Trophoblast cell (in vitro differentiated cells and primary cell): ENCODE data around the gene MVB12A.
A peak's percentile ranks its signal among the peaks of the same experiment; 100 is the strongest.

ENCODE experiments used
- DNase-seq, 2 donors: peaks; one replicate each; pipeline ENCODE4 v3.0.0-alpha.2; 2016
- H2AFZ ChIP-seq: 2 replicates; pipeline ENCODE4 v1.6.1; 2013; ENCODE audit warnings: low read length, moderate library complexity, mild to moderate bottlenecking; ENCODE audit not compliant: insufficient read depth, poor library complexity
- H2AK5ac ChIP-seq: 2 replicates; pipeline ENCODE4 v1.6.1; 2013; ENCODE audit warnings: mild to moderate bottlenecking, low read length
- H2BK120ac ChIP-seq: 2 replicates; pipeline ENCODE4 v1.6.1; 2013; ENCODE audit warnings: low read length, mild to moderate bottlenecking, moderate library complexity; ENCODE audit not compliant: insufficient read depth, poor library complexity
- H2BK12ac ChIP-seq: 2 replicates; pipeline ENCODE4 v1.6.1; 2013; ENCODE audit warnings: mild to moderate bottlenecking, low read length, moderate library complexity
- H2BK5ac ChIP-seq: 2 replicates; pipeline ENCODE4 v1.6.1; 2013; ENCODE audit warnings: low read length, low read depth, moderate library complexity, mild to moderate bottlenecking; ENCODE audit not compliant: poor library complexity
- H3K14ac ChIP-seq: 2 replicates; pipeline ENCODE4 v1.6.1; 2013; ENCODE audit warnings: mild to moderate bottlenecking, low read length
- H3K18ac ChIP-seq: 2 replicates; pipeline ENCODE4 v1.6.1; 2013; ENCODE audit warnings: mild to moderate bottlenecking, low read length
- H3K23ac ChIP-seq: 2 replicates; pipeline ENCODE4 v1.6.1; 2013; ENCODE audit warnings: low read length
- H3K27ac ChIP-seq: 2 replicates; pipeline ENCODE4 v1.5.1; 2013; ENCODE audit warnings: low read depth, mild to moderate bottlenecking, inconsistent platforms, low read length, moderate library complexity
- H3K27me3 ChIP-seq: 2 replicates; pipeline ENCODE4 v1.6.1; 2013; ENCODE audit warnings: inconsistent platforms, mild to moderate bottlenecking, low read length, moderate library complexity; ENCODE audit not compliant: insufficient read depth
- H3K36me3 ChIP-seq, 2 experiments: 1 replicate in 1 of 2; 2 replicates in 1 of 2; pipeline ENCODE4 v1.6.1; 2013; ENCODE audit warnings: low read length in 2 of 2, mild to moderate bottlenecking in 2 of 2, moderate library complexity in 1 of 2; ENCODE audit not compliant: insufficient read depth in 2 of 2, control insufficient read depth in 1 of 2
- H3K4ac ChIP-seq: 2 replicates; pipeline ENCODE4 v1.6.1; 2013; ENCODE audit warnings: low read depth, mild to moderate bottlenecking, low read length, moderate library complexity
- H3K4me1 ChIP-seq, 2 experiments: 1 replicate in 1 of 2; 2 replicates in 1 of 2; pipeline ENCODE4 v1.6.1; 2013; ENCODE audit warnings: low read length in 2 of 2, mild to moderate bottlenecking in 2 of 2, moderate library complexity in 1 of 2; ENCODE audit not compliant: insufficient read depth in 2 of 2, control insufficient read depth in 1 of 2
- H3K4me2 ChIP-seq: 2 replicates; pipeline ENCODE4 v1.6.1; 2013; ENCODE audit warnings: inconsistent platforms, mild to moderate bottlenecking, low read length, moderate library complexity
- H3K4me3 ChIP-seq: 2 replicates; pipeline ENCODE4 v1.5.1; 2013; ENCODE audit warnings: mild to moderate bottlenecking, low read depth, low read length, inconsistent platforms
- H3K79me1 ChIP-seq: one replicate; pipeline ENCODE4 v1.6.1; 2013; ENCODE audit warnings: low read length
- H3K79me2 ChIP-seq: 2 replicates; pipeline ENCODE4 v1.6.1; 2013; ENCODE audit warnings: low read length, mild to moderate bottlenecking; ENCODE audit not compliant: control insufficient read depth, insufficient read depth, poor library complexity
- H3K9ac ChIP-seq: 2 replicates; pipeline ENCODE4 v1.6.1; 2013; ENCODE audit warnings: mild to moderate bottlenecking, low read length
- H3K9me3 ChIP-seq: 2 replicates; pipeline ENCODE4 v1.6.1; 2013; ENCODE audit warnings: low read depth, mild to moderate bottlenecking, control low read depth, inconsistent platforms, low read length; ENCODE audit not compliant: insufficient read depth
- H4K12ac ChIP-seq: 2 replicates; pipeline ENCODE4 v1.6.1; 2013; ENCODE audit warnings: low read depth, mild to moderate bottlenecking, low read length, moderate library complexity
- H4K8ac ChIP-seq: 2 replicates; pipeline ENCODE4 v1.6.1; 2013; ENCODE audit warnings: low read depth, mild to moderate bottlenecking, low read length, moderate library complexity
- H4K91ac ChIP-seq: one replicate; pipeline ENCODE4 v1.6.1; 2013; ENCODE audit warnings: low read depth, mild to moderate bottlenecking, low read length, moderate library complexity
- WGBS: extraction: QIAGEN DNeasy Blood & Tissue Kit; methylation state at CpG from one replicate; pipeline ENCODE4 v1.1.7; 2013; ENCODE audit warnings: missing lambda C conversion rate; ENCODE audit not compliant: insufficient read length, insufficient coverage; ENCODE audit errors: extremely low coverage; 5-methylcytosine and 5-hydroxymethylcytosine counted together

The MVB12A gene

GRCh38 chr19:17390665-17391370 lies 29.0 kb upstream of the MVB12A start:
- Histone ChIP-seq H3K4me3 (peak overlapping the region; percentile 38), H3K36me3 (no peaks in the 10 kb centered on the region), H3K4me1 (peaks cover 6 to 10% of the 10 kb centered on the region in 2 experiments), H3K79me1 (no peaks in the 10 kb centered on the region), H2BK12ac (no peak overlapping the region), H3K27ac (no peak overlapping the region), H3K9ac (no peak overlapping the region), H2AFZ (peak overlapping the region; percentile 53), H4K91ac (no peak overlapping the region), H3K9me3 (no peaks in the 10 kb centered on the region), H3K27me3 (peaks cover 6% of the 10 kb centered on the region), H3K23ac (no peak overlapping the region), H2BK120ac (no peak overlapping the region), H3K4me2 (peak overlapping the region; percentile 90), H4K8ac (peak overlapping the region; percentile 80), H3K4ac (no peak overlapping the region), H3K18ac (no peak overlapping the region), H3K79me2 (no peaks in the 10 kb centered on the region), H2BK5ac (no peak overlapping the region), H3K14ac (no peak overlapping the region), H2AK5ac (no peak overlapping the region), H4K12ac (no peak overlapping the region)
- no CpG with 5 or more reads among the region's 50 CpGs for WGBS
- DNase-seq: peak; percentile 90 to 91

DNA sequence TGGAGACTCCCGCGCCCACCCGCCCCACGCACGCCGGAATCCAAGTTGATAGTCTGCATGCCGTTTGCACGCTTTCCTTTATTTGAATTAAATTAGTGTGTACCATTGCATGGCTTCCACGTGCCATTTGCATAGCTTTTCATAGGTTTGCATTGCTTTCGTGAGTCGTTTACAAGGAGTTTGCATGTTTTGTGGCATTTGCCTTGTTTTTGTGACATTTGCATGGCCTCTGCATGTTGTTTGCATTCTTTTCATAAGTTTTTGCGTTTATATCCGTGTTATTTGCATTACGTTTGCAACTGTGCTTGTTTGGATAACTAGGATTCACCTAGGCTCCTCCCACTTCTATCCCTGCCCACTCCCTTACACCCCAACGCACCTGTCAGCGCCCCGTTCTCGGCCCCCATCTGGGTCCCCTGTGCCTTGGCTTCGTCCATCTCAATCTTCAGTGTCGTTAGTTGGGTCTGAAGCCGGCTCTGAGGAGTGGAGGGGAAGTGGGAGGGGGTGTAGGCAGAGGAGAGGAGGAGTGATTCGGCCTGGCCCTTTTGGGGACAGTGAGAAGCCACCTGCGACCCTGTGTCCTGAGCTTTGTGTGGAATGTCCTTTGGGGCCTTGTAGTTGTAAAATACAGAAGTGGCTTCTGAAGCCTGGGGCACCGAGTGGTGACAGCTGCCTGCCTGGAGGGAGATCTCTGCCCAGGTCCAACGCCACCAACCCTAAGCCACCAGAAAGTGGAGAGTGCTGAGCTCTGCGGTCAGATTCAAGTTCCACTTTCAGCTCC lies 28.3 kb upstream of the MVB12A start:
- H3K9ac ChIP-seq: no peak overlapping the region
- no peak overlapping the region for H2BK5ac ChIP-seq
- peak overlapping the region; percentile 92 for H2AFZ ChIP-seq
- peak overlapping the region; percentile 90 for H3K4me2 ChIP-seq
- H3K23ac ChIP-seq: no peak overlapping the region
- no peak overlapping the region for H3K18ac ChIP-seq
- no peak overlapping the region for H2AK5ac ChIP-seq
- H3K9me3 ChIP-seq: no peaks in the 10 kb centered on the region
- no peak overlapping the region for H4K91ac ChIP-seq
- no CpG with 5 or more reads among the region's 26 CpGs for WGBS
- H3K4me3 ChIP-seq: no peak overlapping the region
- no peaks in the 10 kb centered on the region for H3K79me2 ChIP-seq
- H2BK12ac ChIP-seq: no peak overlapping the region
- H3K36me3 ChIP-seq: no peaks in the 10 kb centered on the region
- H3K27ac ChIP-seq: no peak overlapping the region
- peak overlapping the region; percentile 77 for H4K8ac ChIP-seq
- H3K79me1 ChIP-seq: no peaks in the 10 kb centered on the region
- H4K12ac ChIP-seq: no peak overlapping the region
- peaks cover 6% of the 10 kb centered on the region for H3K27me3 ChIP-seq
- DNase-seq: no peak
- H3K4me1 ChIP-seq: peaks cover 6 to 10% of the 10 kb centered on the region in 2 experiments
- no peak overlapping the region for H3K14ac ChIP-seq
- no peak overlapping the region for H3K4ac ChIP-seq
- no peak overlapping the region for H2BK120ac ChIP-seq

DNA sequence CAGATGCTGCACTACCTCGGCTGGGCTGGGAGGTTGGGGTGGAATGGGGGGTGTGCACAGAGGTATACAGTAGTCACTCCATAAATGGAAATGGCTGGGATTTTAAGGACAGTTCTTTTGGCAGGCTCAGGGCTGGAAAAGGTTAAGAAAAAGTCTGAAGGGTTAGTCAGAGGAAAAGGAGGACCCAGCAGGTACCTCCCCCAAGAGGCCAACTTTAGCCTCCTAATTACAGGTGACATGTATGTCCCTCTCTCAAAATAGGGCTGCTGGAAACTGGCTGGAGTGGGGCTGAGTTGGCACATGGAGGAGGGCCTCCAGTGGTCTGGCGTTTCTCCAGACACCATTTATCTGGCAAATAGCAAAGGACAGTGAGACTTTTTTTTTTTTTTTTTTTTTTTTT lies 26.8 kb upstream of the MVB12A start:
- WGBS: no CpG with 5 or more reads among the region's 2 CpGs
- no peak overlapping the region for H2BK5ac ChIP-seq
- no peak overlapping the region for H2BK12ac ChIP-seq

GRCh38 chr19:17393914-17394313 lies 25.9 kb upstream of the MVB12A start, which contains the start of gene CCDC194:
TSS of gene CCDC194 (minus strand) at chr19:17394196. CDS start at chr19:17394158, 38 bp downstream.
- Histone ChIP-seq H3K9me3 (no peaks in the 10 kb centered on the region), H2AK5ac (no peak within 1 kb of the TSS), H2BK12ac (no peak within 1 kb of the TSS), H3K27ac (no peak within 1 kb of the TSS), H3K4ac (no peak within 1 kb of the TSS), H3K4me3 (no peak within 1 kb of the TSS), H2BK5ac (no peak within 1 kb of the TSS), H3K4me1 (peaks cover 6 to 10% of the 10 kb centered on the region in 2 experiments), H3K9ac (no peak within 1 kb of the TSS), H3K18ac (no peak within 1 kb of the TSS), H4K8ac (peak within 1 kb of the TSS; percentile 11), H3K23ac (no peak within 1 kb of the TSS), H3K14ac (no peak within 1 kb of the TSS), H2AFZ (no peak within 1 kb of the TSS), H3K27me3 (peaks cover 6% of the 10 kb centered on the region), H3K36me3 (no peaks in the 10 kb centered on the region), H3K4me2 (no peak within 1 kb of the TSS), H3K79me1 (no peaks in the 10 kb centered on the region), H4K91ac (no peak within 1 kb of the TSS), H2BK120ac (no peak within 1 kb of the TSS), H4K12ac (no peak within 1 kb of the TSS), H3K79me2 (no peaks in the 10 kb centered on the region)
- no CpG with 5 or more reads among the region's 41 CpGs for WGBS
- no peak for DNase-seq

More for the DNA sequence above, 26.8 kb upstream of the MVB12A start:
- no peaks in the 10 kb centered on the region for H3K9me3 ChIP-seq
- H2AFZ ChIP-seq: no peak overlapping the region
- DNase-seq: no peak
- no peak overlapping the region for H4K91ac ChIP-seq
- H3K4ac ChIP-seq: no peak overlapping the region
- no peak overlapping the region for H3K4me2 ChIP-seq
- no peaks in the 10 kb centered on the region for H3K79me1 ChIP-seq
- H3K4me1 ChIP-seq: peaks cover 6 to 10% of the 10 kb centered on the region in 2 experiments
- no peak overlapping the region for H4K12ac ChIP-seq
- H3K18ac ChIP-seq: no peak overlapping the region
- H2AK5ac ChIP-seq: no peak overlapping the region
- H3K14ac ChIP-seq: no peak overlapping the region
- H3K27ac ChIP-seq: no peak overlapping the region
- H3K9ac ChIP-seq: no peak overlapping the region
- H3K36me3 ChIP-seq: no peaks in the 10 kb centered on the region
- no peak overlapping the region for H4K8ac ChIP-seq
- no peak overlapping the region for H3K23ac ChIP-seq
- no peak overlapping the region for H3K4me3 ChIP-seq
- no peaks in the 10 kb centered on the region for H3K79me2 ChIP-seq
- H3K27me3 ChIP-seq: peaks cover 6% of the 10 kb centered on the region
- no peak overlapping the region for H2BK120ac ChIP-seq
